GM23248 (cell line): ENCODE data around the gene RIMBP3C.

Experiments
- EZH2 ChIP-seq: fragments of 200-600 bp; sonication (generic); IDR thresholded peaks from 2 replicates; pipeline ENCODE4 v1.6.1; 2018; ENCODE audit warnings: antibody characterized with exemption, mild to moderate bottlenecking; ENCODE audit not compliant: insufficient read depth, poor library complexity, severe bottlenecking
- EZH2phosphoT487 ChIP-seq: fragments of 200-600 bp; sonication (generic); IDR thresholded peaks from 2 replicates; pipeline ENCODE4 v1.6.1; 2018; ENCODE audit warnings: antibody characterized with exemption, moderate library complexity, mild to moderate bottlenecking, low read depth; ENCODE audit not compliant: insufficient read depth

DNA sequence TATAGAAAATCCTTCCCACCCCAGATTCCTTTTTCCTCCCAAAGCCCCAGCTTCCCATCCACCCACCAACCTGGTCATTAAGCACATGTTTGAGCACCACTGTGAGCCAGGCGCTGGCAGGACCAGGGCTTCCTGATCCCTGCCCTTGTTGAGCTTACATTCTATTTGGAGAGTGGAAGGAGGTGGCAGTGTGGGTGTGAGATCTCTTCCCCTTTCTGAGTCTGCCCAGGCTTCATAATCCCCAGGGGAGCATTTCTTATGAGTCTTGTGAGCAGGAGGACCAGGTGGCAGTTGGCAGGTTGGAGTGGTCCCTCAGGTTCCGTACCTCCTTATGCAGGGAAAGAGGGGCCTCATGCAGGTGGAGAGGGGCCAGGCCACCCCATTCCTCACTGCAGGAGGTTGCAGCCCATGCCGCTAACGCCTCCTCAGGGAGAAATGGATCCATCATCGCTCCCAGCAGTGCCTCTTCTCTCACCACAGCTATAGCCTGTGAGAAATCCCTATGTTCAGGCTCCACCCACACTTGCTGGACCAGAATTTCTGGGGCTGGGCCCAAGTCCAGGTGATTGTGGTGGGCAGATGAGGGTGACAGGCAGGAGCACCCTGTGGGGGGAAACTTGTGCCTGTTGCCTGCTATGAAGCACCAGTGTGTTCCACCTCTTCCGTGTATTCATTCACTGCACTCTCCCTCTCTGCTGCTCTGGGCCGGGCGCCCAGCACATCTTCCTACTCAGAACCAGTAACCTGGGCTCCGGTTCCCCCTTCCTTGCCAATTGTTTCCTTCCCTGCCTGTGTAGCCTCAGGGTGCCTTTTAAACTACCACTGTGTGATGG, 39.8 kb upstream of the RIMBP3C start:
- TF ChIP-seq EZH2phosphoT487 (no peak), EZH2 (no peak)
